GM18508 (cell line): ENCODE results near the gene SH3RF2.
"Not testable (repeated sequence)": the region's sequence is repeated elsewhere in the genome, so short reads cannot be mapped to it uniquely, and the experiment has no call there.

ENCODE experiments used
- ATAC-seq: cut with Tn5 transposase; IDR thresholded peaks from one replicate; pipeline ENCODE4 v1.9.1; 2021; ENCODE audit warnings: moderate number of reproducible peaks; ENCODE audit not compliant: insufficient read depth, unreplicated experiment

The SH3RF2 gene

GRCh38 chr5:145975361-145976066, 39.1 kb downstream of the SH3RF2 start:
- no peak for ATAC-seq

- ATAC-seq = peak; percentile 46
Measured at GRCh38 chr5:145976431-145977155, 40.2 kb downstream of the SH3RF2 start.

- no peak for ATAC-seq
Measured at GRCh38 chr5:145978171-145978570, 41.8 kb downstream of the SH3RF2 start.

- ATAC-seq = no peak
Measured at GRCh38 chr5:145978708-145979107, 42.3 kb downstream of the SH3RF2 start.

- no peak for ATAC-seq
Measured at GRCh38 chr5:145979270-145980223, 43.2 kb downstream of the SH3RF2 start.

- no peak for ATAC-seq
Measured at GRCh38 chr5:145980259-145980658, 43.9 kb downstream of the SH3RF2 start.

- no peak for ATAC-seq
Measured at GRCh38 chr5:145980718-145981117, 44.3 kb downstream of the SH3RF2 start.

GRCh38 chr5:145981589-145982571, 45.5 kb downstream of the SH3RF2 start:
- no peak for ATAC-seq

GRCh38 chr5:145982572-145983318, 46.4 kb downstream of the SH3RF2 start:
- ATAC-seq = no peak

GRCh38 chr5:145983446-145983845, 47.1 kb downstream of the SH3RF2 start:
- no peak for ATAC-seq

GRCh38 chr5:145984072-145984471, 47.7 kb downstream of the SH3RF2 start:
- ATAC-seq = no peak

GRCh38 chr5:145987856-145988255, 51.5 kb downstream of the SH3RF2 start:
- no peak for ATAC-seq

- no peak for ATAC-seq
Measured at GRCh38 chr5:145988993-145989392, 52.6 kb downstream of the SH3RF2 start.

GRCh38 chr5:145989428-145989827, 53.0 kb downstream of the SH3RF2 start:
- no peak for ATAC-seq

GRCh38 chr5:145990170-145990569, 53.8 kb downstream of the SH3RF2 start:
- ATAC-seq = no peak

- no peak for ATAC-seq
Measured at GRCh38 chr5:145991044-145991575, 54.7 kb downstream of the SH3RF2 start.

GRCh38 chr5:145993538-145993937, 57.2 kb downstream of the SH3RF2 start:
- not testable (repeated sequence) for ATAC-seq

- ATAC-seq = no peak
Measured at GRCh38 chr5:145996135-145996534, 59.8 kb downstream of the SH3RF2 start.

GRCh38 chr5:145999208-145999607, 62.8 kb downstream of the SH3RF2 start:
- ATAC-seq = no peak
